KBM-7 (cell line): ENCODE data around the gene HCN4.

Experiments
- DNase-seq: peaks from one replicate; pipeline ENCODE4 v3.0.0-alpha.2; 2015
- in situ Hi-C: fragments of 300-500 bp; cut with MboI; formaldehyde crosslinking; loops from 2 replicates; pipeline ENCODE4 v1.14.3; 2020; ENCODE audit warnings: low sequenced_read_pairs, low pct_unique_long_range_greater_than_20kb, mixed read lengths

Gene HCN4

DNA sequence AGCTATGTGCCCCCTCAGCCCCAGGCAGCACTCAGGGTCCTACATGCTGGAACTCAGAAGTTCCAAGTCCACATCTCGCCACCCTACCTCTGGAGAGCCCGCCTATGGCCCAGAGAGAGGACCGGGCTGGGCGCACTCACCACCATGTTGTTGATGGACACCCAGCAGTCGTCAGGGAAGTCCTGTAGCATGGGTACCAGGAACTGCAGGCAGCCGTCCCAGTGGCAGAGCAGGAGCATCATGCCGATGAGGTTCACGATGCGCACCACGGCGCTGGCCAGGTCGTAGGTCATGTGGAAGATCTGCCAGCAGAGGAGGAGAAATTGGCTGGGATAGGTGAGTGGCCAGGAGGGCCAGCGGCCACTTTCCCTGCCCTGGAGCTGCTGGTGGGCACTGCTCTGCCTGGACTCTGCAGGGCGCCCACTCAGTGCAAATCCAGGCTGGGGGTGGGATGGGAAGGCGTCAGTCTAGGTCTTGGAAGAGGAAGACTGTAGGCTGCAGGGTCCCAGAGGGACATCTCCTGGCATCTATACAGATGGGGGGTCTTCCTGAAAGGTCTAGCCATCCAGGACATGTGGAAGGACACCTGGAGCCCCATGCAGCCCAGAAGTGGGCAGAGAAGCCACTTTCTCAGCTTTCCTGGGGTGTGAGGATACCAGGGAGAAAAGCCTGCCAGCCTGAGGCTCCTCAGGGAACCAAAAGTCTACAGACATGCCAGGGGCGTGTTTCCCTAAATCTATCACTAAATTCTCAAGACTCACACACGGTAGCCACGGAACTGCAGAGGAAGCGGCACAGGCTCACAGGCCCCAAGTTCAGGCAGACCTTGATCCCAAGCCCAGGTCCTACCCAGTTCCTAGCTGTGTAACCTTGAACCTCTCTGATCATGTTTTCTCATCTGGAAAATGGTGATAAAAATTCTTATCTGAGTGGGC, 36.5 kb downstream of the HCN4 start:
- DNase-seq = no peak
- in situ Hi-C loops = no loop called here

DNA sequence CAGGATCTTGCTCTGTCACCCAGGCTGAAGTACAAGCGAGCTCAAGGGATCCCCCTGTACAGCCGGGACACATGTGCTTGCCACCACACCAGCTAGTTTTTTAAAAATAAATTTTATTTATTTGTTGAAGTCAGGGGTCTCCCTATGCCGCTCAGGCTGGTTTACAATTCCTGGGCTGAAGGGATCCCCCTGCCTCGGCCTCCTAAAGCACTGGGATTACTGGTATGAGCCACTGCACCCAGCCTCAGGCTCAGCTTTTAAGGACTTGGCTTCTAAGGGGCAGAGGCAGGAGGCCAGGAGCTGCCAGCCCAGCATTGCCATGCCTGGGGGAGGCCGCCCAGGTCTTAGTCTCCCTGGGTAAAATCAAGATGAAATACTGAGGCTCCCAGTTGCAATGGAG, 37.3 kb downstream of the HCN4 start:
- in situ Hi-C loops = no loop called here
- no peak for DNase-seq

DNA sequence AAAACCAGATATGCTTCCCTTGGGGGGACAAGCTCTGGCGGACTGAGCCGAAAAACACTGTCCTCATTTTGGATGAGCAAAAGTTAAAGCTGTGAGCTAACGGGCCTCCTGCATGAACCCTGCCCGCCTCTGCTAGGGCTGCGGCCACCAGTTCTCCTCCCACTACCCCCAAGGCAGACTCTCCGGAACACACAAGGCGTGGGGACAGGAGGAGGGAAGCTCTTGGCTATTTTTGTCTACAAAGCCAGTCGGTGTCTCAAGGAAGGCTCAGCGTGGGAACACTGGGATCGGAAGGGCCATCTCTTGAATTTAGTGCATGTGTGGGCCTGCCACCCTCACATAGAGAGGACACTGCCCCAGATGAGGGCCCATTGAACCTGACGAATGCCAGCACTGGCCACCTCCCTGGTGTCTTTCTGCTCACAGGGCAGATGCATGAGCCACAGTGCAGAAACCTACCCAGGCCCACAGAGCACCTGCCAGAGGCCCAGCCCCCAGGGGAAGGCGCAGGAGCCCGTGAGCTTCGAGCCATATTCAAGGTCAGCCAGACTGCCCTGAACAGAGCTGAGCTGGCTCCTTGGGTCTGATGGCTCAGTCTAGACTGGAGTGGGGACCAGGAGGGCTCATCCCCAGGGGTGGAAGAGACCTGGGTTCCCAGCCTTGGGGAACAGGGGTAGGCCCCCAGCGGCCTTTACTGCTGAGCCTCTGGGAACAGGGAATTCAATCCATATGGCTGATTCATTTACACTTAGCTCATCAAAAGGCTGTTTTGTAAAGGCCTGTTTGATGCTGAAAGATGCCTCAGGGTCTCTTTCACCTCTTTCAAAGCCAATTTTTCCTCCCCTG, 38.3 kb downstream of the HCN4 start:
- DNase-seq = no peak
- in situ Hi-C loops = no loop called here

DNA sequence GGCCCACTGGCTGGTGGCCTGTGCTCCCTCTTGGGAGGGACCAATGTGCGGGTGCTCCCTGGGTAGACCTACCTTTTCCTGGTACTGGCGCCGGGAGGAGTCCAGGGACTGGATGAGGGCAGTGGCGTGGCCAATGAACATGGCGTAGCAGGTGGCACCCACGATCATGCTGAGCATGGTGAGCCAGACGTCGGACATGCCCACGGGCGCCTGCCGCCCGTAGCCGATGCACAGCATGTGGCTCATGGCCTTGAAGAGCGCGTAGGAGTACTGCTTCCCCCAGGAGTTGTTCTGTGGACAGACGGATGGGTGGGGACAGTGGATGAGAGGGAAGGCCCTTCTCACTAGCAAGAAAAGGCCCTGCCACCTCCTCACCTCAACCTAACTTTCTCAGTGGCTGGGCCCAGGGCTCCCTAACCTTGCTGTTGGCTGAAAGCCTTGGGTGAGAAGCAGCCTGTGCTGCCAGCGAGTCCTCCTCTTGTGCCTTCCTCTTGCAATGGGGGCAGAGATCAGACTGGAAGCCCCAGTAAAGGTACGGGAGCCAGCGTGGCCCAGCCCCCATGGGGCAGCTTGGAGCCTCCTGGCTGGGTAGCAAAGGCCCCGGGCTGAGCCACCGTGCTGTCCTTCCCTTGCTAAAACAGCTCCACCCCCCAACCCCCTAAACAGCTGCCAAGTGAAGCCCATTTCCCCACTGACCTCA, 39.1 kb downstream of the HCN4 start:
- in situ Hi-C loops = no loop called here
- DNase-seq = no peak

DNA sequence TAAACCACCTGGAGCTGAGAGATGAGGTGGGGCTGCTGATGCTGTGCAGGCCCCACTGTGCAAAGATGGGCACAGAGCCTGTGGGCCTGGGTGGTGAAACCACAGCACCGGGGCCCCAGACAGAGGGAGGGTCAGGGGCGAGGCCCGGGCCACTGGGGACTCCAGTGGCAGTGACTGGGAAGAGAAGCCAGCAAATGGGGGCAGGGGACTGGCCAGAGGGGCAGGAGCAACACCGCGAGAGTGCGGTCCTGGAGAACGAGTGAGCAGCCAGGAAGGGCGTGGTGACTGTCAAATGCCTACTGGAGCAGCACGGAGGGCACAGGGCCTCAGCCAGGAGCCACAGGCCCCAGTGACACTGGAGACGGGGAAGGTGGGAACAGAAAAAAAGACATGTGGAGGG, 39.8 kb downstream of the HCN4 start:
- in situ Hi-C loops = no loop called here
- DNase-seq = no peak

DNA sequence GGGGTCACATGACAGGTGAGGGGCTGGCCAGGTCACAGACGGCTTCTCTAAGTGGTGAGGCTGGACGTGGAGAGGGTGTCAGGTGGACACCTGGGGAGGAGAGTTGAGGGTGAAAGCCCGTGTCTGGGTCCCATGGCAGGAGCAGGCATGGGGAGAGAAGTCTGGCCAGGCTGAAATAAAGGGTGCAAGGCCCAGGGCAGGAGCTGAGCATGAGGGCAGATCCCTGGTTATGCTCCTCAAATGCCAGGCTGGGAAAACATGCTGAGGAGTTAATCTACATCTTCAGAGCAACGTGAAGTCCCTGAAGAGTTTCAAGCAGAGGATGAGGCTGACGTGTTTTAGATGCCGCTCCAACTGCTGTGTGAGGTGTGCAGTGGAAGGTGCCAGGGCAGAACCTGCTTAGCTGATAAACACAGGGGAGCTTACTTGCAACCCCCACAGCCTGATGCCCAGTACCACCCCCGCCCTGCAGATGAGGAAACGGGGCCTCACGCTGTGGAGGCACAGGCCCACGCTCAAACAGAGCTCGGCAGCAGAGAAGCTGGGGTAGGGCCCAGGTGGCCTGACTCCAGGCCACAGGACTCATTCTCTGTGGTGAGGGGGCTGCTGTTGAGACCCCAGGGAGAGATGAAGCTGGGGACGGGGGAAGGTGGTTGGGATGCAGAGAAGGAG, 40.5 kb downstream of the HCN4 start:
- DNase-seq = no peak

DNA sequence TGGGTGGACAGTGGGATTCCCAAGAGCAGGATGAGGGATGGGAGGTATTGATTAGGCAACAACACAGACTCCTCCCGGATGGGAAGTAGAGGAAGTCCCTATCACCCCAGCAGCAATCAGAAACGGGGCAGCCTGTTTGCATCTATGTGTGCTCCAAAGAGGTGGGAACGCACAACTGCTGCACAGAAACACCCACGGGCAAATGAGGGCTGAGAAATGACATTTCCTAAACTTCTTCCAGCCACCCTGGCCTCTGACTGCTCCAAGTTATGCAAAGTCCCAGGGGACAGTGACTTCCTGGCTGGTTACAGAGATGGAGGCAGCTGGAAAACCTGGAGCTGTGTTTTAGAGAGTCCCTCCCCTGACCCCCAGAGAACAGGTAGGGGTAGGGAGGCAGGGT, 42.6 kb downstream of the HCN4 start:
- in situ Hi-C loops = no loop called here
- no peak for DNase-seq

More for the DNA sequence above, 40.5 kb downstream of the HCN4 start:
- in situ Hi-C loops = no loop called here

DNA sequence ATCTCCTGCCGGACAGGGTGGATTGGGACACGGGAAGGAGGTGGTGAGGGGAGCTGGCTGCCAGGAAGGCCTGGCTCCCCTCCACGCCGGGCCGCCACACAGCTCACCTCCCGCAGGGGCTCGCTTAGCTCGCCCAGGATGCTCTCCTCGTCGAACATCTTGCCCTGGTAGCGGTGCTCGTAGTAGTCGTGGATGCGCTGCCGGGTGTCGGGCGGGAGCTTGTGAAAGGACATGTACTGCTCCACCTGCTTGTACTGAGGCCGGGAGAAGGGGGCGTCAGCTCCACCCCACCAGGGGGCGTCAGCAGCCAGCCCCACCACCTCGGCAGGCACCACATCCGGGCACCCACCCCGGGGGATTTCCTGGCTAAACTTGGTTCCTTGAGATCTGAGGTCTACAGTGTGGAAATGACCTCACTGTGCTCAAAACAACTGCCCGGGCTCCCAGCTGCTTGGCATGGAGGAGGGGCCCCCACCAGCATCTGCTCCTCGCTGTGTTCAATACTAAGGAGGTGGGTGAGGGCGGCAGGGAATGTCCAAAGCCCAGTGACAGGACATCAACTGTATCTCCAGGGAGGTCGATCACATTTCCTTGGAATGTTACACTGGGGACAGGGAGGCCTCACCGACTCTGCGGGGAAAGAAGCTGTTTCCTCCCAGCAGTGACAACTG, 43.4 kb downstream of the HCN4 start:
- in situ Hi-C loops = no loop called here
- DNase-seq = peak; percentile 36

DNA sequence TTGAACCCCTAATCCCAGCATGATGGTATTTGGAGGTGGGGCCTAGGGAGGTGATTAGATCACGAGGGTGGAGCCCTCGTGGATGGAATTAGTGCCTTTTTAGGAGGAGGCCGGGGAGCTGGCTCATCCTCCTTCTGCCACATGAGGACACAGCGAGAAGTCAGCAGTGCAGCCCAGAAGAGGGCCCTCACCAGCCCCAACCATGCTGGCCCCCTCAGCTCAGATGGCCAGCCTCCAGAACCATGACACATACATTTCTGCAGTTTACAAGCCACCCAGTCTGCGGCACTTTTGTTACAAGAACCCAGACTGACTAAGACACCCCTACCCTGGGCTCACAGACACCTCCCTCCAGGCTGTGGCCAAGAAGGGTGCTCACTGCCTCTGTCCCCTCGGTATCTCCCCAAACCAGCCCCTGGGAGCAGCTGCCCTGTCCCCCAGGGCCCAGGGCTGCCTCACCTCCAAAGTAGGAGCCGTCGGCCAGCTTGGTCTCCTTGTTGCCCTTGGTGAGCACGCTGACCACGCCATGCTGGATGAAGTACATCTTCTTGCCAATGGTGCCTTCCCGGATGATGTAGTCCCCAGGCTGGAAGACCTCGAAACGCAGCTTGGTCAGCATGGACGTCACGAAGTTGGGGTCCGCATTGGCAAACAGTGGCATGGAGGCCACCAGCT, 44.1 kb downstream of the HCN4 start:
- in situ Hi-C loops = no loop called here
- no peak for DNase-seq

DNA sequence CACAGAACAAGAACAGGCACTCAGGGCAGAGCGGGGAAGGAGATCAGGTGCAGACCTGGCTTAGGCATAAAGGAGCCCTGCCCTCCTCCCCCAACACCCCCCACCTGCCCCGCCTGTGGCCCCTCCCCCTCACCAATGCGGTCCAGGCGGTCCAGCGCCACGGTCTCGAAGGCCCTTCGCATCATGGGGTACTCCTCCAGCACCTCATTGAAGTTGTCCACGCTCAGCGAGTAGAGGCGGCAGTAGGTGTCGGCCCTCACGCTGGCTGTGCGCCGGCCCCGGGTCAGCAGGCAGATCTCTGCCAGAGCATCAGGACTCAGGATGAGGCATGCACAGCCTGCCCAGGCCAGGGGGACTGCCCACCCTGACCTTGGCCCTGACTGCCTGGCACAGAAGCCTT, 44.8 kb downstream of the HCN4 start:
- DNase-seq = no peak
- in situ Hi-C loops = no loop called here

DNA sequence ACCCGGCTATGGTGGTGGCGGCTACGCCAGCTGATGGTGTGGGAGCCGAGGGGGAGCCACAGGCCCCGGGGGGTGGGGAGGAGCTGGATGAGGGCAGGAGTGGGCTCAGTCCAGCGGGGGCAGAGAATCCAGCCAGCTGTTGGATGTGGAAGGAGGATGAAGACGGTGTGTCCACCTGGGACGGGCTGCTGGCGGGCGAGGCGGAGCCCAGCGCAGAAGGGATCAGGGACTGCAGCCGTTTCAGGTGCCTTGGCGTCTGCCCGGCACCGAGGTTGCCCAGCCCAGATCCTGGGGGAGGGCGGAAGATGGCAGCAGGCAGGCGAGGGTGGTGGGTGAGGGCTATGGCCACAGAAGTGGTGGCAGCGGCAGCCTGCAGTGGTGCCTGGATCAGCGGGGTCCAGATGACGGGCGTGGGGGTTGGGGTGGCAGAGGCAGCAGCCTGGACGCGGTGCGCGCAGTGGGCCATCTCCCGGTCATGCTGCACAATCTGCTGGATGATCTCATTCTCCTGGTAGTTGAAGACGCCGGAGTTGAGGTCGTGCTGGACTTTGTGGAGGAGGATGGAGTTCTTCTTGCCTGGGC, 45.3 kb downstream of the HCN4 start:
- no peak for DNase-seq
- in situ Hi-C loops = no loop called here

DNA sequence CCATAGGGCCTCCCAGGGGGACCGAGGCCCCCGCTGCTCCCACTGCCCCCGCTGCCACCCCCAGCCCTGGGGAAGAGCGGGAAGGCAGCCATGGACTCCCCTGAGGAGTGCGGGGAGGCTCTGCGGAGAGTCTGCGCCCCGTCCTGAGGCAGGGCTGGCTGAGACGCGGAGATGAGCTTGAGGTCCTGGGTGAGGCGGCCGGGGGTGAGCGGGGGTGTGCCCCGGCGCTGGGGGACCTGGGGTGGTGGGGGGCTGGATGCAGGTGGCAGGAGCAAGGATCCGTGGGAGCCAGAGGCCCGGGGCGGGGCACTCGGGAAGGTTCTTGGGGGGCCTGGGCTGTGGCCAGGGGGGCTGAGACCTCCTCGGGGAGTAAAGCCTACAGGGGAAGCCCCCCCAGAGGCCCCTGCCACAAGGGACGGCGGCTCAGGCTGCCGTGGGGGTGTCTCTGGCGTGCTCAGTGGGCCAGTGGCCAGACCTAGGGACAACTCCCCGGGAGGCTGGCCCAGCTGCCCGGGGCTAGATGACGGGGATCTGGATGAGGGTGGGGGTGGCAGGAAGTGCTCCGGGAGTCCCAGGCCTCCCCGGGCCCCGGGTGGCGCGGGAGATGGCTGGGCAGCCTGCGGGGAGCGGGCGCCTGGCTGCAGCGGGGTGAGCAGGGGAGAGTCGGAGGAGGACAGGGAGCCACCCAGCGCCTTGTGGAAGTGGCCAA, 45.9 kb downstream of the HCN4 start:
- no peak for DNase-seq
- in situ Hi-C loops = no loop called here

DNA sequence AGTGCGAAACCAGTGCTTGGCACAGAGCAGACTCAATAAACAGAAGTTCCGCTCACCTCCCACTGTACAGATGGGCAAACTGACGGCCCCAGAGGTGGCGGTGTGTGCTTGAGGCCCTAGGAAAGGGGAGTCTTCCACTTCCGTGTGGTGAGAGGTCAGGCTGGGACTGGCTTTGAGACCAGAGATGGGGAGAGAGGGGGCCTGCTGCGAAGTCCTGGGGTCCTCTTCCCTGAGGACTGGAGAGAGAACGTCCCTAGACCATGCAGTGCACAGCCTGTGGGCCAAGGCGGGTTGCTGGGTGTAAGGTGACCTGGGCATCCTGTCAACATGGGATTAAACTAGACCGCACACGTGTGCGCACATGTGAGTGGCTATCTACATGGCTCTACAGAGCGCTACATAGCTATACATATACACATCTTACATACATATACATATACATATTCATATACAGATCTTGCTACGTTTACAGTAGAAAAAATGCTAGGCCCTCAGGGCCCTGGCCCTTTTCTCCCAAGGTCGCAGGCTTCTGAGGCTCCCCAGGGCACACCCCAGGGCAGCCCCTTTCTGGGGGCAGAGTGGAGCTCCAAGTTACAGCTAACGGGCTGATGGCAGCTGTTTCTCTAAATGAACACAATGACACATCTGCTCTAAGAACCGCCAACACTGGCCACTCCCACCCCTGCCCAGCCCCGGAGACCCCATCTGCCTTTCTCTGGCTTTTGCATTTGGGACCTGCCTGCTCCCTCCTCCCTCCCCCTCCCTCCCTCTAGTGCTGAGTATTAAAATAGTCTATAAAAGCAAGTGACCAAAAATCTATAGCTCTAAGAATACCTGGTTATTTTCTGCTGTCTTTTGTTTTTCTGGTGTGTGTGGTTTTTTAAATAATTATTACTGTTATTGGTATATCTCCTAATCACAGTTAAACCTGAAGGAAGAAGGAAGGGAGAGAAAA, 47.0 kb downstream of the HCN4 start:
- no peak for DNase-seq
- in situ Hi-C loops = no loop called here

DNA sequence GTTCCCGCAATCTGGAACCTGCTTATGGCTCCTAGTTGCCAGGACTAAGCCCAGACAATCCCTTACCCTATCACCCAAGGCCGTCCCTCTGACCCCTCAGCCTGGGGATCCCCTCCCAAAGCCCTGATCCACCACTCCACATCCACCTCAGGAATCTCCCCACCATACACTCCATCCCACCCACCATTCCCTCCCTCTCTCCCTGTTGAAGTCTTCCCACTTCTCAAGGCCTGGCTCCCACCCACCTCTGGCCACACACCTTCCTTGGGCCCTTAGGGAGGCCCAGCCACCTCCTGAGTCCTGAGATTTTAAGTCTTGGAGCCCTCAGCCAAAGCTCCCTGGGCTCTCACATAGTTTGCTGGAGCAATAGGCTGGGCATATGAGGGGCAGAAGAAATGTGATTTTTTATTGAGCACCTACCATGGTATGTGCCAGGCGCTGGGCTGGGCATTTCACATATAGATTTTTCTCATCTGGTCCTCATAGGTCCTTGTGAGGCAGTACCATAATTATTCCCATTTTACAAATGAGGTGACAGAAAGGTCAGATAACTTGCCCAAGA, 48.1 kb downstream of the HCN4 start:
- DNase-seq = no peak
- in situ Hi-C loops = no loop called here

DNA sequence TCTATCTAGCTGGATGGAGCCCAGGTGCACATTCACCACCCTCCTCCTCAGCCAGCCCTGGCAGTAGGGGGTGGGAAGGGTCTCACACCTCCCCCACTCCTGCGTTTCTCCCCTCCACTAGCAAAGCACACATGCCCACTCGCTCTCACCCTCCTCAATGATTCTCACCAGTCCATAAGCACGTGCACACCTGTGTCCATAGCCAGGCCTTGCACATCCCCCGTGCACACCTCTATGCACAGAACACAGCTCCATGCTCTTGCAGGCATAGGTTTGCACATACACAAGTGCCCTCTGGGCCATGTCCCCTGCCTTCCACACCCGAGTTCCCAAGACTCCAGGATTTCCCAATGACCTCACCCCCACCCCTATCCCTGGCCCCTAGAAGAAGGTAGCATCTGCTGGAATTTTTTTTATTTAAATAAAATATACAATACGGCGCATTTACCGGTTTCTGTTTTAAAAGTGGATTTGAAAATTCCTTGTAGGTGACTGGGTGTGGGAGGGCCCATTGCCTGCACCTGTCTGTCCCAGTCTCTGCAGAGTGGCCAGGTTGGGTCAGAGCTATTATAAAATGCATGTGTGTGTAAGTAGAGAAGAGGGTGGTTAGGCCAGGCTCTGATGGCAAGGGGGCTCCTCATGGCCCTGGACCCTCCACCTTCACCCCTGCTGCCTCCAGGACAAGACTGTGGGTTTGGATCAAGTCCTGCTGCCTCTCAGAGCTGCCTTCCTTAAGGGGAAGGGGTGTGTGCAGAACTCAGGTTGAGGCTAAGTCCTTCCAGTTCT, 49.1 kb downstream of the HCN4 start:
- in situ Hi-C loops = no loop called here
- no peak for DNase-seq
